GM12878 (cell line): ENCODE measurements around the gene FAM83D. TPM values are rescaled to one million over a fixed set of nuclear protein-coding genes. Genes with fewer than 3 reads are reported as not detected.

ENCODE experiments used
- ATAC-seq: fragments of 200-7000 bp; cut with Tn5 transposase; 3 replicates; pipeline ENCODE4 v1.9.1; 2020; ENCODE audit warnings: mild to moderate bottlenecking, moderate library complexity
- BruUV-seq: library from RNA; stranded (reverse); fragments of 400-500 nt; replicated peaks from 2 replicates; lab custom pipeline; 2021; lab: Mats Ljungman, UMichigan
- CTCF ChIA-PET: fragments of 300-600 bp; sonication (Branson Sonifier 250); formaldehyde crosslinking; extraction: SDS; loops from one replicate; lab custom pipeline; 2021; ENCODE audit warnings: inconsistent platforms; lab: Yijun Ruan, JAX
- POLR2A ChIA-PET: fragments of 350-600 bp; formaldehyde crosslinking; extraction: SDS; loops from one replicate; lab custom pipeline; 2021; ENCODE audit warnings: inconsistent platforms; lab: Charles Lee
- RAD21 ChIA-PET: fragments of 300-600 bp; sonication (Branson Sonifier 250); formaldehyde crosslinking; loops from one replicate; lab custom pipeline; 2023; ENCODE audit warnings: antibody characterized with exemption; ENCODE audit not compliant: unreplicated experiment; lab: Charles Lee
- SMC1A ChIA-PET: fragments of 300-600 bp; sonication (Branson Sonifier 250); formaldehyde crosslinking; loops from one replicate; lab custom pipeline; 2023; ENCODE audit not compliant: unreplicated experiment, uncharacterized antibody; lab: Charles Lee
- DNase-seq: peaks from one replicate; pipeline ENCODE4 v3.0.0-alpha.2; 2011; ENCODE audit warnings: low read depth, low spot score
- FAIRE-seq: peaks from 3 replicates; lab custom pipeline; 2011; peaks lifted over from hg19 to GRCh38; lab: Jason Lieb, UNC
- H2AFZ ChIP-seq: 2 replicates; pipeline ENCODE4 v1.6.0; 2011; ENCODE audit warnings: low read depth, low read length, control low read depth; ENCODE audit not compliant: control insufficient read depth
- H3K27ac ChIP-seq: 2 replicates; pipeline ENCODE4 v1.5.1; 2011; ENCODE audit warnings: control low read depth; ENCODE audit not compliant: control insufficient read depth, insufficient read depth
- H3K27me3 ChIP-seq, 2 experiments: replicated peaks in 1 of 2; 2 replicates each; pipeline versions ENCODE4 v1.6.0 to v1.6.1; 2011; ENCODE audit warnings: low read length in 1 of 2; ENCODE audit not compliant: control insufficient read depth in 2 of 2, insufficient read depth in 2 of 2
- H3K36me3 ChIP-seq, 2 experiments: 2 replicates each; pipeline ENCODE4 v1.5.1; 2011; ENCODE audit warnings: low read length in 1 of 2; ENCODE audit not compliant: control insufficient read depth in 2 of 2, insufficient read depth in 2 of 2
- H3K4me1 ChIP-seq: 2 replicates; pipeline ENCODE4 v1.6.1; 2011; ENCODE audit warnings: mild to moderate bottlenecking, low read length, moderate library complexity, mixed read lengths; ENCODE audit not compliant: control insufficient read depth, insufficient read depth
- H3K4me2 ChIP-seq: 2 replicates; pipeline ENCODE4 v1.6.0; 2011; ENCODE audit warnings: control low read depth; ENCODE audit not compliant: control insufficient read depth, insufficient read depth
- H3K4me3 ChIP-seq: fragments of 200-600 bp; sonication (generic); 2 replicates; pipeline ENCODE4 v1.5.1; 2016
- H3K79me2 ChIP-seq: 2 replicates; pipeline ENCODE4 v1.6.0; 2011; ENCODE audit warnings: low read length; ENCODE audit not compliant: control insufficient read depth, insufficient read depth
- H3K9ac ChIP-seq: 2 replicates; pipeline ENCODE4 v1.8.0; 2011; ENCODE audit warnings: low read length, control low read depth, mixed read lengths; ENCODE audit not compliant: control insufficient read depth, insufficient read depth
- H3K9me3 ChIP-seq: replicated peaks from 3 replicates; pipeline ENCODE4 v1.5.1; 2011; ENCODE audit warnings: mild to moderate bottlenecking, low read length; ENCODE audit not compliant: control insufficient read depth, insufficient read depth
- H4K20me1 ChIP-seq: 2 replicates; pipeline ENCODE4 v1.6.0; 2011; ENCODE audit not compliant: control insufficient read depth, insufficient read depth
- BCL11A ChIP-seq: IDR thresholded peaks from 2 replicates; pipeline ENCODE4 v1.6.1; 2011; ENCODE audit warnings: low read depth, low read length
- KAT2A ChIP-seq: conservative IDR thresholded peaks from 2 replicates; pipeline ENCODE4 v1.6.1; 2011; ENCODE audit warnings: low read depth, low read length; ENCODE audit not compliant: control insufficient read depth
- PAX5 ChIP-seq: IDR thresholded peaks from 2 replicates; pipeline ENCODE4 v1.6.1; 2011; ENCODE audit warnings: low read depth, low read length, borderline replicate concordance
- RELB ChIP-seq: fragments of 450-650 bp; IDR thresholded peaks from 2 replicates; pipeline ENCODE4 v1.6.1; 2017; ENCODE audit warnings: low read depth, mild to moderate bottlenecking, moderate library complexity
- SPI1 ChIP-seq: IDR thresholded peaks from 2 replicates; pipeline ENCODE4 v1.6.1; 2011; ENCODE audit warnings: low read depth, mild to moderate bottlenecking, low read length, moderate library complexity, borderline replicate concordance; ENCODE audit not compliant: insufficient read depth
- TCF12 ChIP-seq: IDR thresholded peaks from 2 replicates; pipeline ENCODE4 v1.6.1; 2011; ENCODE audit warnings: low read depth, mild to moderate bottlenecking, low read length
- YBX1 ChIP-seq: fragments of 450-650 bp; IDR thresholded peaks from 2 replicates; pipeline ENCODE4 v1.6.1; 2016; ENCODE audit warnings: antibody characterized with exemption
- ZBED1 ChIP-seq: IDR thresholded peaks from 2 replicates; pipeline ENCODE4 v1.6.1; 2016; ENCODE audit warnings: borderline replicate concordance
- WGBS: methylation state at CpG from one replicate; pipeline ENCODE4 v1.1.6; 2016; ENCODE audit warnings: low lambda C conversion rate; ENCODE audit not compliant: insufficient replicate concordance, insufficient coverage; ENCODE audit errors: missing lambda C conversion rate; 5-methylcytosine and 5-hydroxymethylcytosine counted together
- in situ Hi-C: fragments of 300-500 bp; cut with MboI; formaldehyde crosslinking; loops from 9 replicates; pipeline ENCODE4 v1.14.3; 2018; ENCODE audit warnings: mixed read lengths
- intact Hi-C: fragments of 100-400 bp; cut with micrococcal nuclease; formaldehyde crosslinking; loops from one replicate; pipeline ENCODE4 v1.14.2; 2022; ENCODE audit not compliant: unreplicated experiment
- polyA plus RNA-seq, 11 experiments: library from polyadenylated mRNA; depleted of rRNA in 4 of 11; unstranded in 6 of 11; stranded (reverse) in 5 of 11; fragments of >200 nt; fragmentation: Nextera tagmentation in 4 of 11; fragmentation: Illumina TruSeq in 1 of 11; extraction: Ambion mirVana in 4 of 11; extraction: Trizol in 1 of 11; gene quantifications; 1 replicate in 1 of 11; 2 replicates in 10 of 11; pipeline versions ENCODE4 v1.2.1 to v1.2.3, GENCODE V29; 2011 to 2016; ENCODE audit warnings: inconsistent platforms in 2 of 11, missing spikeins in 2 of 11, low read depth in 1 of 11
- total RNA-seq, 4 experiments: library from RNA; depleted of rRNA in 3 of 4; stranded (reverse); fragments of >200 nt in 3 of 4; fragmentation: Illumina TruSeq in 1 of 4; extraction: Trizol in 1 of 4; gene quantifications; 2 replicates each; pipeline versions ENCODE4 v1.2.1 to v1.2.3, GENCODE V29; 2013 to 2021
- TF ChIP-seq, protein P1 (sequence below): fragments of 450-650 bp; IDR thresholded peaks from 2 replicates; pipeline ENCODE4 v1.6.1; 2014; ENCODE audit warnings: mild to moderate bottlenecking

Gene FAM83D
- total and polyA plus RNA-seq, 10 of the 15 experiments (the other 5 are each of a cell fraction or from before 2014, with no cell fraction given), result 4.5 to 34.8 (median 19.2) TPM

- no peak overlapping the region for H3K9ac ChIP-seq
- no peaks in the 10 kb centered on the region for H3K4me1 ChIP-seq
- POLR2A ChIA-PET, result interaction anchor here (0.6 kb wide), 1 partner anchor 307 kb away, joined by 3 read pairs; no protein-coding TSS in a partner anchor
- SMC1A ChIA-PET, result interaction anchor here (0.7 to 1.1 kb wide), 2 partner anchors 9 to 97 kb away, joined by 3 read pairs; no protein-coding TSS in a partner anchor
- H3K4me3 ChIP-seq, result no peak overlapping the region
- peaks cover 29 to 49% of the 10 kb centered on the region in 2 experiments for H3K36me3 ChIP-seq
- H3K27ac ChIP-seq, result no peak overlapping the region
- CTCF ChIA-PET, result interaction anchor here (0.6 to 1.8 kb wide), 5 partner anchors 11 to 99 kb away, joined by 3 to 5 read pairs (median 4); no protein-coding TSS in a partner anchor
- no peak overlapping the region for H2AFZ ChIP-seq
- intact Hi-C loops (no loop called here), in situ Hi-C loops (no loop called here)
- ATAC-seq (no peak), DNase-seq (no peak), FAIRE-seq (no peak)
- WGBS, result 89% methylated on average over 2 of the region's 2 CpGs
- H4K20me1 ChIP-seq, result no peaks in the 10 kb centered on the region
- H3K9me3 ChIP-seq, result no peaks in the 10 kb centered on the region
- no TSS peak for BruUV-seq
- no peak overlapping the region for H3K4me2 ChIP-seq
- H3K27me3 ChIP-seq, result no peaks in the 10 kb centered on the region
- H3K79me2 ChIP-seq, result no peaks in the 10 kb centered on the region
- TF ChIP-seq KAT2A (no peak), TCF12 (no peak), ZBED1 (no peak), SPI1 (no peak), BCL11A (no peak), YBX1 (no peak), PAX5 (no peak), RELB (no peak)
- TF ChIP-seq, protein P1, sequence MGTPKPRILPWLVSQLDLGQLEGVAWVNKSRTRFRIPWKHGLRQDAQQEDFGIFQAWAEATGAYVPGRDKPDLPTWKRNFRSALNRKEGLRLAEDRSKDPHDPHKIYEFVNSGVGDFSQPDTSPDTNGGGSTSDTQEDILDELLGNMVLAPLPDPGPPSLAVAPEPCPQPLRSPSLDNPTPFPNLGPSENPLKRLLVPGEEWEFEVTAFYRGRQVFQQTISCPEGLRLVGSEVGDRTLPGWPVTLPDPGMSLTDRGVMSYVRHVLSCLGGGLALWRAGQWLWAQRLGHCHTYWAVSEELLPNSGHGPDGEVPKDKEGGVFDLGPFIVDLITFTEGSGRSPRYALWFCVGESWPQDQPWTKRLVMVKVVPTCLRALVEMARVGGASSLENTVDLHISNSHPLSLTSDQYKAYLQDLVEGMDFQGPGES, result no peak
- RAD21 ChIA-PET, result no interaction called here
These were observed 24.0 kb downstream of the FAM83D start for GRCh38 chr20:38950254-38950653.
